Heart left ventricle (tissue), 16 donors: ENCODE results near the gene PF4V1. TPM values are rescaled to one million over a fixed set of nuclear protein-coding genes. Genes with fewer than 3 reads are reported as not detected.

Source experiments
- ATAC-seq, 4 donors: fragments of 200-7000 bp; cut with Tn5 transposase; one replicate each; pipeline ENCODE4 v1.9.1; 2020 to 2022; ENCODE audit warnings: moderate library complexity in 4 of 4, mild to moderate bottlenecking in 3 of 4, moderate number of reproducible peaks in 1 of 4
- DNase-seq, 5 donors: peaks; one replicate each; pipeline ENCODE4 v3.0.0-alpha.2; 2020
- H3K27ac ChIP-seq, 12 donors: fragments of 200-600 bp; sonication (generic) in 4 of 12; one replicate each; pipeline versions ENCODE4 v1.5.0 to v1.8.0; 2016 to 2022; ENCODE audit warnings: mild to moderate bottlenecking in 2 of 12
- H3K27me3 ChIP-seq, 9 donors: fragments of 200-600 bp; sonication (generic) in 2 of 9; one replicate each; pipeline versions ENCODE4 v1.5.1 to v1.8.0; 2016 to 2022; ENCODE audit warnings: mild to moderate bottlenecking in 3 of 9
- H3K36me3 ChIP-seq, 9 donors: fragments of 200-600 bp; sonication (generic) in 2 of 9; one replicate each; pipeline versions ENCODE4 v1.5.0 to v1.8.0; 2018 to 2022; ENCODE audit warnings: mild to moderate bottlenecking in 2 of 9
- H3K4me1 ChIP-seq, 12 donors: fragments of 200-600 bp; sonication (generic) in 4 of 12; one replicate each; pipeline versions ENCODE4 v1.5.0 to v1.8.0; 2016 to 2022; ENCODE audit warnings: mild to moderate bottlenecking in 3 of 12
- H3K4me3 ChIP-seq, 12 donors: fragments of 200-600 bp; sonication (generic) in 4 of 12; one replicate each; pipeline versions ENCODE4 v1.5.0 to v1.8.0; 2017 to 2022; ENCODE audit warnings: mild to moderate bottlenecking in 9 of 12, moderate library complexity in 4 of 12
- H3K9me3 ChIP-seq, 12 donors: fragments of 200-600 bp; sonication (generic) in 4 of 12; one replicate each; pipeline versions ENCODE4 v1.5.0 to v1.8.0; 2016 to 2022; ENCODE audit warnings: mild to moderate bottlenecking in 1 of 12
- CTCF ChIP-seq, 12 donors: fragments of 200-600 bp; sonication (generic) in 4 of 12; IDR thresholded peaks; one replicate each; pipeline versions ENCODE4 v1.5.0 to v1.8.0; 2018 to 2022; ENCODE audit warnings: antibody characterized with exemption in 12 of 12, mild to moderate bottlenecking in 5 of 12
- POLR2A ChIP-seq, 2 donors: fragments of 450-650 bp; IDR thresholded peaks; one replicate each; pipeline ENCODE4 v1.6.1; 2017; ENCODE audit warnings: antibody characterized with exemption in 2 of 2, mild to moderate bottlenecking in 2 of 2, moderate library complexity in 2 of 2
- WGBS, 4 donors: extraction: QIAGEN DNeasy Blood & Tissue Kit in 2 of 4; methylation state at CpG; one replicate each; pipeline versions ENCODE4 v1.1.5 to v1.1.7; 2013 to 2018; 5-methylcytosine and 5-hydroxymethylcytosine counted together
- intact Hi-C, 10 donors: fragments of 100-400 bp; cut with DNase I; formaldehyde crosslinking; loops; one replicate each; pipeline versions ENCODE4 v1.11.1 to v1.14.2; 2022
- polyA plus RNA-seq, 2 donors: library from polyadenylated mRNA; stranded (reverse); fragments of 200-250 nt; gene quantifications; one replicate each; pipeline ENCODE4 v1.2.3, GENCODE V29; 2013
- total RNA-seq, 9 donors: library from RNA; depleted of rRNA in 2 of 9; stranded (reverse); fragments of >200 nt in 2 of 9; fragmentation: NEBNext Ultra II Directional in 3 of 9; extraction: Animal tissue kit (Norgen Biotek cat#: 25700) in 3 of 9; gene quantifications; one replicate each; pipeline versions ENCODE4 v1.1.0 to v1.2.4, GENCODE V29; 2016 to 2023
- donor health status: ischemic (EF 13 %, LVEDD 7.1; RV severe dilation, severe dysfunction).
- donor health status: healthy with polysubstance abuse.
- donor health status: DM: no; HTN: yes; CAD: no.
- donor health status: DM: no; HTN: no; CAD: no.
- donor health status: ischemic (EF 25% LVEDD 6.9; RV normal size, moderate dysfunction).
- donor health status: ischemic (EF 25% LVEDD 5.7; RV mildly dilated, moderate dysfunction).
- donor health status: healthy.
- donor health status: DM: yes; HTN: yes; CAD: no.
- donor health status: ischemic (EF 35%, LVEDD 5.7; RV mildly dilated, moderate dysfunction).
- donor health status: nonischemic (EF 11% LVEDD 7.7; RV severe dilation, severe dysfunction).
- donor health status: DM: yes; HTN: yes; CAD: no.
- donor health status: PGD.
- donor health status: ischemic (EF 29% LVEDD 5.4; RV normal size, mild dysfunction).
- donor health status: nonischemic (EF 23%, LVEDD 6.1; RV moderate dilation, normal function).

PF4V1 gene
- total and polyA plus RNA-seq, 11 donors: 0.93 TPM; not detected in 10

DNA sequence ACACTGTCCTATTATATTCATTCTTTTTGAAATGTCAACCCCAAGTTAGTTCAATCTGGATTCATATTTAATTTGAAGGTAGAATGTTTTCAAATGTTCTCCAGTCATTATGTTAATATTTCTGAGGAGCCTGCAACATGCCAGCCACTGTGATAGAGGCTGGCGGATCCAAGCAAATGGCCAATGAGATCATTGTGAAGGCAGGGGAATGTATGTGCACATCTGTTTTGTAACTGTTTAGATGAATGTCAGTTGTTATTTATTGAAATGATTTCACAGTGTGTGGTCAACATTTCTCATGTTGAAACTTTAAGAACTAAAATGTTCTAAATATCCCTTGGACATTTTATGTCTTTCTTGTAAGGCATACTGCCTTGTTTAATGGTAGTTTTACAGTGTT lies 17.7 kb downstream of the PF4V1 start:
- WGBS, 4 donors: 89 to 95% (median 93%) methylated on average over 1 of the region's 1 CpG
- TF ChIP-seq CTCF (IDR thresholded peaks at IDR 0.05) (no peak), POLR2A (IDR thresholded peaks at IDR 0.05) (no peak)
- H3K36me3 ChIP-seq: no peaks in the 10 kb centered on the region
- H3K27ac ChIP-seq: peak overlapping the region in 1 of 12 donors; percentile 7
- H3K4me3 ChIP-seq: peak overlapping the region in 3 of 12 donors; percentile 63 to 80 (median 65)
- no peak for ATAC-seq
- peaks cover 0 to 23% (median 5%) of the 10 kb centered on the region in 12 donors for H3K4me1 ChIP-seq
- DNase-seq: no peak
- intact Hi-C loops: loop anchor here in 1 of 10 donors (10.0 kb wide), 1 partner anchor 254 kb away; no protein-coding TSS in a partner anchor
- peaks cover 0 to 16% (median 0%) of the 10 kb centered on the region in 9 donors for H3K27me3 ChIP-seq
- H3K9me3 ChIP-seq: no peaks in the 10 kb centered on the region

- Histone ChIP-seq H3K27me3 (peaks cover 0 to 16% (median 0%) of the 10 kb centered on the region in 9 donors), H3K4me3 (peak overlapping the region in 1 of 12 donors; percentile 65), H3K9me3 (no peaks in the 10 kb centered on the region), H3K36me3 (no peaks in the 10 kb centered on the region), H3K4me1 (peaks cover 0 to 23% (median 5%) of the 10 kb centered on the region in 12 donors), H3K27ac (peak overlapping the region in 1 of 12 donors; percentile 65)
- DNase-seq: no peak
- intact Hi-C loops: loop anchor here in 1 of 10 donors (10.0 kb wide), 1 partner anchor 253 kb away; no protein-coding TSS in a partner anchor
- TF ChIP-seq POLR2A (IDR thresholded peaks at IDR 0.05) (no peak), CTCF (IDR thresholded peaks at IDR 0.05) (no peak)
- no peak for ATAC-seq
- 88 to 95% (median 91%) methylated on average over 6 of the region's 6 CpGs for WGBS, 4 donors
Observed at GRCh38 chr4:73871511-73872310, 18.6 kb downstream of the PF4V1 start.

- intact Hi-C loops: loop anchor here in 1 of 10 donors (10.0 kb wide), 1 partner anchor 252 kb away; no protein-coding TSS in a partner anchor
- Histone ChIP-seq H3K4me3 (no peak overlapping the region), H3K36me3 (no peaks in the 10 kb centered on the region), H3K9me3 (no peaks in the 10 kb centered on the region), H3K4me1 (peaks cover 0 to 23% (median 5%) of the 10 kb centered on the region in 12 donors), H3K27ac (peak overlapping the region in 4 of 12 donors; percentile 4 to 65 (median 26)), H3K27me3 (peaks cover 0 to 13% (median 0%) of the 10 kb centered on the region in 9 donors)
- DNase-seq: no peak
- ATAC-seq: peak in 3 of 4 donors; percentile 37 to 76 (median 76)
- TF ChIP-seq CTCF (IDR thresholded peaks at IDR 0.05) (no peak), POLR2A (IDR thresholded peaks at IDR 0.05) (no peak)
- 37 to 46% (median 43%) methylated on average over 2 of the region's 2 CpGs for WGBS, 4 donors
Observed at GRCh38 chr4:73872316-73873108, 19.4 kb downstream of the PF4V1 start.
